UCSD-AML1 (cell line): ENCODE results near the gene C18orf63.

Experiments
- DNase-seq: peaks from one replicate; lab custom pipeline; 2025; ENCODE audit not compliant: unreplicated experiment; lab: John Stamatoyannopoulos, UW

Gene C18orf63

GRCh38 chr18:74402806-74403433, 87.3 kb downstream of the C18orf63 start:
- DNase-seq, result peak; percentile 80

GRCh38 chr18:74407888-74408287, 92.2 kb downstream of the C18orf63 start:
- no peak for DNase-seq
